Activated T-cell treated with anti-CD3 and anti-CD28 coated beads for 1 hour (primary cell): Measurements from ENCODE around the gene MAP4K3.
"Not testable (repeated sequence)": the region's sequence is repeated elsewhere in the genome, so short reads cannot be mapped to it uniquely, and the experiment has no call there.

Source experiments
- DNase-seq: peaks from one replicate; pipeline ENCODE4 v3.0.0-alpha.2; 2020; ENCODE audit warnings: low read depth

MAP4K3 gene

DNA sequence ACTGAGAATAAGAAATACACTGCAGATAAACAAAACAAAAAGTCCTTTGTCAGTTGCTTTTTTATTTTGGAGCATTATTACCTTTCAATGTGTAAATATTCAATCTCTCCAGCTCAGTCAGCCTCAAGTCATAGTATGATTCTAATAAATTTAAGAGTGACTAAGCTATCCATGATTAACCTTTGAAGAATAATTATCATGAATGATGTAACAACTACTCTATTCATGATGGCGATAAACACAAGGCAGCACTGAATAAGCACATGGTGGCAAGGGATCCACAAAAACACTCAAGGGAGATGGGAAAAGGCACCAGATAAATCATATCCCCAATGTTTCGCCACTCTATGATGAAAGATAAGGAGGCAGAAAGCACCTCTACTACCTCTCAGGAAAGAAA is 67.0 kb downstream of the MAP4K3 start:
- DNase-seq: no peak

DNA sequence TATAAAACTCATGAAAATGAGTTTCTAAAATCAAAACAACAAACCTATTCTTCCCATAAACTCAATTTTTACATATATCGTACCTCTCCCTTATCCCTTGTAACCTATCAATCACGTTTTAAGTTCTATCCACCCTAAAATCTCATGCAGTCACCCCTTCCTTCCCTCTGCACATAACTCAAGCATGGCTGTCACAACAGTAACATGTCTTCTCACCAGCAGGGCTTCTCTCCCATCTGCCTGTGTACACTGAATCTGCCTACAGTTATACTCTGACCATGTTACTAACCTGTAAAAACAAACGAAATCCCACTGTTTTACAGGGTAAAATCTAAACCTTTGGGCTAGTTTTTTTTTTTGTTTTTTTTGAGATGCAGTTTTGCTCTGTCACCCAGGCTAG is 68.2 kb downstream of the MAP4K3 start:
- no peak for DNase-seq

DNA sequence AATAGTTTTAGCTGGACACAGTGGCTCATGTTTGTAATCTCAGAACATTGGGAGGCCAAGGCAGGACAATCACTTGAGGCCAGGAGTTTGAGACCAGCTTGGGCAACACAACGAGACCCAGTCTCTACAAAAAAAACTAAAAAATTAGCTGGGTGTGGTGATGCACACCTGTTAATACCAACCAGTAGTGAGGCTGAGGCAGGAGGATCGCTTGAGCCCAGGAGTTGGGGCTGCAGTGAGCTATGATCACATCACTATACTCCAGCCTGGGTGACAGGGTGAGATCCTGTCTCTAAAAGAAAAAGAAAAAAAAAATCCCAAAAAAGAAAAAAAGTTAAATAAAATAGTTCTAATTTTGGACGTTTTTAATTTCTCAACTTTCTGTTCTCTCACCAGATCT is 68.7 kb downstream of the MAP4K3 start:
- DNase-seq: no peak

DNA sequence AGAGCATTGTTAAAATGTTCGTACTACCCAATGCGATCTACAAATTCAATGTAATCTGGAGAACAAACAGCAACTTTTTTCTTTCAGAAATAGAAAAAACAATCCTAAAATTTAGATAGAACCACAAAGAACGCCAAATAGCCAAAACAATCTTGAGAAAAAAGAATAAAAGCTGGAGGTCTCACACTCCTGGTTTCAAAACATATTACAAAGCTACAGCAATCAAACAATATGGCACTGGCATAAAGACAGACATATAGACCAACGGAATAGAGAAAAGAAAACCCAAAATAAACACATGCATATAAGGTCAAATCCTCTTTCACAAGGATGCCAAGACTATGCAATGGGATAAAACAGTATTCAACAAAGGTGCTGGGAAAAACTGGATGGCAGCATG is 74.5 kb downstream of the MAP4K3 start:
- no peak for DNase-seq

DNA sequence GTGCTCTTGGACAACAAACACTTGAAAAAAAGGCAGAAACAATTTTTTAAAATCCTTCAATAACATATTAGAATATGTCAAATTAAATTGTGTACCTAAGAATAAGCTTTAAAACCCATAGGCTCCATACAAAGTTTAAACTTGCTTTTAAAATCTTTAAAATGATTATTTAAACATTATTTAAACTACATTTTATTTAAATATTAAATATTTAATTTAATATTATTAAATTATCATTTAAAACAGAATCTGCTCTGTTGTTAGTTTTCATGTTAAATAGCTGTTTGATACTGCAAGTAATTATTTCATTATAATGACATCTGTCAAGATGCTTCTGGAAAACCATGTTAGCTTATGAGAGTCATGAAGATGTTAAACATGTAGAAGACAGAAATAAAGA is 75.6 kb downstream of the MAP4K3 start:
- DNase-seq: no peak

DNA sequence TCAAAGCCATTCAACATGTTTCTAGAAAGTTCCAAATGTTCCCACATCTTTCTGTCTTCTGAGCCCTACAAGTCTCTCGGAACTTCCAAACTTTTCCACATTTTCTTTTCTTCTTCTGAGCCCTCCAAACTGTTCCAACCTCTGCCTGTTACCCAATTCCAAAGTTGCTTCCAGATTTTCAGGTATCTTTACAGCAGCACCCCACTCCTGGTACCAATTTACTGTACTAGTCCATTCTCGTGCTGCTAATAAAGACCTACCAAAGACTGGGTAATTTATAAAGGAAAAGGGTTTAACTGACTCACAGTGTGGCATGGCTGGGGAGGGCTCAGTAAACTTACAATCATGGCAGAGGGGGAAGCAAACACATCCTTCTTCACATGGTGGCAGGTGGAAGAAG is 76.7 kb downstream of the MAP4K3 start:
- not testable (repeated sequence) for DNase-seq

DNA sequence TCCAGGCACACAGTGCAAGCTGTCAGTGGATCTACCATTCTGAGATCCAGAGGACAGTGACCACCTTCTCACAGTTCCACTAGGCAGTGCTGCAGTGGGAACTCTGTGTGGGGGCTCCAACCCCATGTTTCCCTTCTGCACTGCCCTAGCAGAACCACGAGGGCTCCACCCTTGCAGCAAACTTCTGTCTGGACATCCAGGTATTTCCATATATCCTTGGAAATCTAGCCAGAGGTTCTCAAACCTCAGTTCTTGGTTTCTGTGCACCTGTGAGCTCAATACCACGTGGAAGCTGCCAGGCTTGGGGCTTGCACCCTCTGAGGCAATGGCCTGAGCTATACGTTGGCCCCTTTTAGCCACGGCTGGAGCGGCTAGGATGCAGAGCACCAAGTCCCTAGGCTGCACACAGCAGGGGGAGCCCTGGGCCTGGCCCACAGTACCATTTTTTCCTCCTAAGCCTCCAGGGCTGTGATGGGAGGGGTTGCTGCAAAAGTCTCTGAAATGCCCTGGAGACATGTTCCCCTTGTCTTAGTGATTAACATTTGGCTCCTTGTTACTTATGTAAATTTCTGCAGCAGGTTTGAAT is 77.5 kb downstream of the MAP4K3 start:
- no peak for DNase-seq

DNA sequence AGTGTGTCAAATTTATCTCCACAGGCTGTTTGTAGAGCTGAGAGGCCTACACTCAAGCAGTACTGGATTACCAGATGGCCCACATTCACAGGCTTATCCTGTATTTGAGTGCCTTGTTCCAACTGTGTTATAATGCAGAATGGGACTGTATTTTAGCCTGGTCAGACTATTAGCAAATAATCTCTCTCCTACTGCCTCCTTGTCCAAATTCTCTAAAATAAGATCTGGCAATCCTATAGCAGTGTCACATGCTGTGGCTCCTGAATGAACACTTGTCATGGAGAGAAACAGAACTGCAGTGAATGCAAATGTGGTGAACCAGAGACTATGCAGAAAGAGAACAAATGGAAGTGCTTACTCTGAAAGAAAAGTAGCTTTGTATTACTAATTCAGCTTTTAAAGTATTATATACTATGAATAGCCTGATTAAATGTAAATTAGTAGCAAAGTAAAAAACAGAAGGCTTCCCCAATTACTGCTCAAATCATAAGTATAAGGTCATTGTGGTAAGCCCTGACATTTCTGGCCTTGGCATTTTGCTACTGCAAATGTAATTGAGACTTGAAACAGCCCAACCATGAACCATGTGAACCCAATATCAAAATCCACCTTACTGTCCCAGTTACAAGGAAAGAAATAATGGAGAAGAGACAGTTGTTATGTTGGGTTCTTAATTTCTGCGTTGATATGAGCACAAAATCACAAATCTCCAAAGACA is 80.0 kb downstream of the MAP4K3 start:
- DNase-seq: no peak

DNA sequence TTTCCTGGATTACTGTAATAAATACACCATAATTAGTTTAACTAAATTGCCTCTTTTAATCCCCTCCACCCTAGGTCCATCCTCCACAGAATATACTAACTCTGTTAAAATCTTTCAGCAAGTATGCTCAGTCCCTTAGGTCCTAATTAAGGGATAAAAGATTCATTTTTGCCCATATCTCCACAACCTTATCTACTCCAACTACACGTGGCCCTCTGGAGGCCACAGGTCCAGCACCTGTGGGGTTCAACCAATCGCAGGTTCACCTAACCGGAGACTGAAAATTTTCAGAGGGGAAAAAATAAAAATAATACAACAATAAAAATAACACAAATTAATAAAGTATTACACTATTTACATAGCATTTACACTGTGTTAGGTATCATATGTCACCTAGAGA is 86.4 kb downstream of the MAP4K3 start:
- DNase-seq: no peak

DNA sequence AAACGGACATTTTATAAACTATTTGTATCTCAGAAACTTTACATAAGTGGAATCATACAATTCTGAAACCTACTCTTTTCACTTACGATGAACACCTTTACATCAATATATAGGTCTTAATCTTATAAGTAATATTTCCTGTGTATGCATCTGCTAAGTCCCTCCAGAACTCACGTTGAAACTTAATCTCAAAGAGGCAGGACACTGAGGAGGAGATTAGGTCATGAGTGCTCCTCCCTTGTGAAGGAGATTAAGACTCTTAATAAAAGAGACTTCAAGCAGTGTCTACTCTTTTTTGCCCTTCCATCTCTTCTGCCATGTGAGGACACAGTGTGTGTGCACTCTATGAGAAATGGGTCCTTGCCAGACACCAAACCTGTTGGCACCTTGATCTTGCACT is 98.6 kb downstream of the MAP4K3 start:
- DNase-seq: no peak

DNA sequence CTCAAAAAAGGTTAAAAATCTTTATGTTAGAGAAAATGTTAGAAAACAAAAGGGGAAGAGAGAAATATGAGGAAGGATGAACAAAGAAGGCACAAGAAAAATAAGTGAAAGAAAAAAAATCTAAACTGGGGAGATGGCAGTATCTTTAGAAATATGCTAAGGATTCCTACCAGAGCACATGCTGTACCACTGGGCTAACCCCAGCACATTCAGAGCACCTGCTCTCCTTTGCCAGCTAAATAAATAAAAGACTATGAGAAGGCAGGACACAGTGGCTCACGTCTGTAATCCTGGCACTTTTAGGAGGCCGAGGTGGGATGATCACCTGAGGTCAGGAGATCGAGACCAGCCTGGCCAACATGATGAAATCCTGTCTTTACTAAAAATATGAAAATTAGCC is 101.2 kb downstream of the MAP4K3 start:
- DNase-seq: no peak

DNA sequence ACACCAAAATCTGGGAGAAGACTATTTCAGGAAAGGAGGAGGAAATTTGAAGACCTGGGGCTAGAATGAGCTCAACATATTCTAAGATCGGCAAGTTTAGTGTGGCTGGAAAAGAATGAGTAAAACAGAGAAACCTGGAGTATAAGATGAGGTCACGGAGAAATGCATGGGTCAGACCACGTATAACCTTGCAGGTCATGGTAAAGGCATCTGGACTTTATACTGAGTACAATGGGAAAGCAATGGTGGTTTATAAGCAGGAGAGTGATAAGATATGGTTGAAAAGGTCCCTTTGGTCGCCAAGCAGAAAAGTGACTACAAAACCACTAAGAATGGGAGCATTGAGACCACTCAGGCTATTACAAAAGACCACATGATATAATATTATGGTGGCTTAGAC is 102.1 kb downstream of the MAP4K3 start:
- DNase-seq: no peak

DNA sequence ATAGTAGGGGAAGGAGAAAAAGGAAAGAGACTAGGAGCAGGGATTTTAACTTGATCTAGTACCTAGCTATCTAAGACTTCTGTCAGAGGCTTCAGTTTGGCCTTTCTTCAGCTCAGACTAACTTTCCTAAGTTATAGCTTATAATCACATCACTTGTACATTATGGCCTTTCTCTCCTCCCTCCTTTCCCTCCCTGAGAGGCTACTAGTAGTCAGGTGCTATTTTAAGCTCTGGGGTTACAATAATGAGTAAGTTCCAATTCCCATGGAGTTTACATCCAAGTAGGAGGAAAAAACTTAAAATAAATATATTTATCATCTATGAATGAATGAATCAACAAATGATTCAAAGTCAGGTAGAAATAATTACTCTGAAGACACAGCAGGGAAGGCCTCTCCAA is 102.6 kb downstream of the MAP4K3 start:
- no peak for DNase-seq

DNA sequence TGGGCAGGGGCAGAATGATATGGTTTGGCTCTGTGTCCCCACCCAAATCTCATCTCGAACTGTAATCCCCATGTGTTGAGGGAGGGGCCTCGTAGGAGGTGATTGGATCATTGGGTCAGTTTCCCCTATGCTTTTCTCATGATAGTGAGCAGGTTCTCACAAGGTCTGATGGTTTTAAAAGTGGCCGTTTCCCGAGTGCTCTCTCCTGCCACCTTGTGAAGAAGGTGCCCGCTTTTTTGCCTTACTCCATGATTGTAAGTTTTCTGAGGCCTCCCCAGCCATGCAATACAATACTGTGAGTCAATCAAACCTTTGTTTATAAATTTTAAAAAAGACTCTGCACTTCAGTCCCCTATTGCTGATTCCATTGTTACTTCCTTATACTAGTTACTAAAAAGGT is 110.4 kb downstream of the MAP4K3 start:
- no peak for DNase-seq

DNA sequence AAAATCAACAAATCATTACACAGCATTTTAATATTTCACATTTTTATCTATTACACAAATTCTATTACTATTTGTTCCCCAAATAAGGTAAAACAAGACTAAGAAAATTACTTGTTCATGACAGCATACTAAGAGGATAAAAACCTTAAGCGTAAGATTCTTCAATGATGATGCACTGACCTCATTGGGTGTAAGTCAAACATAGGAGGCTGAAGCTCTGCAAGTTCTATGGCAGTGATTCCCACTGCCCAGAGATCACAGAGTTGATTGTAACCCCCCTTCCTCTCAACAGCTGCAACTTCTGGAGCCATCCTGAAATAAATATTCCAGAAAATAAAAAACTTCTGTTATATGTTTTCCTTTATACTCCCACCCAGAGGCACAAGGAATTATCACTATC is 111.1 kb downstream of the MAP4K3 start:
- DNase-seq: no peak

DNA sequence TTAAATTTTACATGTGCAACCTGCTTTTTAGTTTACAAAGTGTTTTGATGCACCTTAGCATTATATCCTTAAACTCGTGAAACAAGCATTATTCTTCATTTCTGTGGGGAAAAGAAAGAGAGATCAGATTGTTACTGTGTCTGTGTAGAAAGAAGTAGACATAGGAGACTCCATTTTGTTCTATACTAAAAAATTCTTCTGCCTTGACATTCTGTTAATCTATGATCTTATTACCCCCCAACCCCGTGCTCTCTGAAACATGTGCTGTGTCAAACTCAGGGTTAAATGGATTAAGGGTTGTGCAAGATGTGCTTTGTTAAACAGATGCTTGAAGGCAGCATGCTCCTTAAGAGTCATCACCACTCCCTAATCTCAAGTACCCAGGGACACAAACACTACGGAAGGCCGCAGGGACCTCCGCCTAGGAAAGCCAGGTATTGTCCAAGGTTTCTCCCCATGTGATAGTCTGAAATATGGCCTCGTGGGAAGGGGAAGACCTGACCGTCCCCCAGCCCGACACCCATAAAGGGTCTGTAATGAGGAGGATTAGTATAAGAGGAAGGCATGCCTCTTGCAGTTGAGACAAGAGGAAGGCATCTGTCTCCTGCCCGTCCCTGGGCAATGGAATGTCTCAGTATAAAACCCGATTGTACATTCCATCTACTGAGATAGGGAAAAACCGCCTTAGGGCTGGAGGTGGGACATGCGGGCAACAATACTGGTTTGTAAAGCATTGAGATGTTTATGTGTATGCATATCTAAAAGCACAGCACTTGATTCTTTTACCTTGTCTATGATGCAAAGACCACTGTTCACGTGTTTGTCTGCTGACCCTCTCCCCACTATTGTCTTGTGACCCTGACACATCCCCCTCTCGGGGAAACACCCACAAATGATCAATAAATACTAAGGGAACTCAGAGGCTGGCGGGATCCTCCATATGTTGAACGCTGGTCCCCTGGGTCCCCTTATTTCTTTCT is 115.7 kb downstream of the MAP4K3 start:
- not testable (repeated sequence) for DNase-seq

DNA sequence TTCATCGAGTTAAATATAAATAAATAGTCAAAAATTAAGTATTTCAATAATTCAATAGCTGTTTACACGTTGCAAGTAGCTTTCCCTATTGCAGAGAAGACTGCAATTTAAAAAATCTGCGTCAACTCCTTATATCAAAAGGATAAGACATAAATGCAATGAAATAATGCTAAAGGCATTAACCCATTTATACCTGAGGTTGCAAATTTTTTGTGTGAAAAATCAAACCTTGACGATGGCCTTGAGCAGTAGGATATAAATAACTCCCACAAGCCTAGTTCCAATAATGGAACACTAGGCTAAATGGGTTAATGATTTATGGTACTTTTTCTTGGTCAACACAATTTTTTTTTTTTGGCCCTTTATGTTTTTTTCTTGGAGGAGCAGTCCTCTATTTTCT is 116.9 kb downstream of the MAP4K3 start:
- DNase-seq: no peak

DNA sequence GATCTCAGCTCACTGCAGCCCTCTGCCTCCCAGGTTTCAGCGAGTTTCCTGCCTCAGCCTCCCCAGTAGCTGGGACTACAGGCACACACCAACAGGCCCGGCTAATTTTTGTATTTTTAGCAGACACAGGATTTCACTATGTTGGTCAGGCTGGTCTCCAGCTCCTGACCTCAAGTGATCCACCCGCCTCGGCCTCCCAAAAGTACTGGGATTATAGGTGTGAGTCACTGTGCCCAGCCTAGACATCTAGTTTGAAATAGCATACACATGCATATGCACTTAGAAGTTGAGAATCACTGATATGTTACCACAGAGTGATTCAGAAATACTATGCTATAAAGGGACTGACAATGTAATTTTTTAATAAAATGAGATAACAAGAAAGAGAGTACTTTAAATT is 123.5 kb downstream of the MAP4K3 start:
- no peak for DNase-seq

DNA sequence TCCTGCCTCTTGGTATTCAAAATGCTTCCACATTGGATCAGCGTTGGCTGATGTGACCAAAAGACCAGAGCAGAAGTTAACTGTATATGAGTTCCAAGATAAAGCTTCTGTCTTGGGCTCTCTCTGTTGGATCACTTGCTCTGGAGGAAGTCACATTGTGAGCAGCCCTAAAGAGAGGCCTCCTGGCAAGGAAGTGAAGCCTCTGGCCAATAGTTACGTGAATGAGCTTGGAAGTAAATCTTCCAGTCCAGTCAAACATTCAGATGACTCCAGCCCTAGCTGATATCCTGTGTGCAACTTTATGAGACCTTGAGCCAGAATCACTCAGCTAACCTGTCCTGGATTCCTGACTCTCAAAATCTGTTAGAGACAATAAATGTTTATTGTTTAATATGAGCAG is 125.6 kb downstream of the MAP4K3 start:
- no peak for DNase-seq

DNA sequence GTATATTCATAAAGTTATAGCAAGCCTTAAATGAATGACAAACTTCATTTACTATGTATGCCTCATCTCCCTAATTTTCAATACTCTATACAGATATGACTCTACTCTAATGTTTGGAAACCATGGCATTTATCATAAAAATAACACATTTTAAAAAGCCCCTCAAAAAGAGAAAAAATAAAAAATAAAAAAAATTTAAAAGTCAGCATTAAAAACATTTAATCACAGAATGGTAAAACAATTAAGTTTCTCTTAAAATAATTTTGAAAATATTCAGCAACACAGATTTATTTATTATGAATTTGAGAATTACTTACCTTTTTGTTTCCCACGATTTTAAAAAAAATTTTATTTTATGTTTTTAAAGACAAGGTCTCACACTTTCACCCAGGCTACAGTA is 128.3 kb downstream of the MAP4K3 start:
- DNase-seq: no peak

DNA sequence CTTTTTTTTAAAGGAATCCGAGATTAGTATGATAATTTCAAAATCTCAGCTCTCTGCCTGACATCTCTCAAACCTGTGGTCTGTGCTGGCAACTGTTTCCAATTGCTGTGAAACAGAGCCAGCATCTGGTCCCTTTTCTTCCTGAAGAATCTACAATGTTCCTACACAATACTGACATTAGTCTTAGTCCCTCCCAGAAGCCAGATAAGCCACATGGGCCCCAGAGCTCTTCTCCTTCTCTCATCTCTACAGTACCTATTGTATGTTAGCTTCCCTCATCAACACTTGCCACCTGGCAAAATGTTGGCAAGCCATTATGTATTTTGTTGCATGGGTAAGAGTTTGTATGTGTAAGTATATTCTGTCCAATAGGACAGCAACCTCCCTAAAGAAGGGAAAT is 130.5 kb downstream of the MAP4K3 start:
- no peak for DNase-seq

DNA sequence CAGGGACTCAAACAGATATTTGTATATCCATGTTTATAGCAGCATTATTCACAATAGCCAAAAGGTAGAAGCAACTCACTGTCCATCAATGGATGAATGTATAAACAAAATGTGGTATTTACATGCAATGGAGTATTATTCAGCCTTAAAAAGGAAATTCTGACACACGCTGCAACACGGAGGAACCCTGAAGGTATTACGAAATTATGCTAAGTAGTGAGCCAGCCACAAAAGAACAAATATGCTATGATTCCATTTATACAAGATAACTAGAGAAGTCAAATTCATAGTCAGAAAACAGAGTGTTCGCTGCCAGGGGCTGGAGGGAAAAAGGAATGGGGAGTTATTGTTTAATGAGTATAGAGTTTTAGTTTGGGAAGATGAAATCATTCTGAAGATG is 132.4 kb downstream of the MAP4K3 start:
- DNase-seq: no peak

DNA sequence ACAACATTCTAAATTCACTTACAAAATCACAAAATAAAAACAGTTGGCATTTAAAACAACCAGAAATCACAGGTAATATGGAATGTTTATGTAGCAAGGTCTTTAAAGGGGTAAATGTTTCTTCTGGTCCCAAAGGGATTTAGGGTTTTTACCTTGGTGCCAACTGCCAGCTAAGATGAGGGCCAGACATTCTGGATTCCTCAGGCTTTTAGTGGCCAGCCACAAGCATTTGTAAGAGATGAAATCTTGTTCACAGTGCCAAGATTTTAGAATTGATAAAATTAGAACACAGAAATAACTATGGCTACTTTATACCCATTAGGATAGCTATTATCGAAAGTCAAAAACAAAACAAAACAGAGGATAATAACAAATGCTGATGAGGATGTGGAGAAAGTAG is 132.9 kb downstream of the MAP4K3 start:
- DNase-seq: no peak
